ACC112 (cell line): ENCODE measurements around the gene RECQL5.
A peak's percentile ranks its signal among the peaks of the same experiment; 100 is the strongest.

Experiments used
- H2AFZ ChIP-seq: fragments of 200-600 bp; sonication (generic); one replicate; pipeline ENCODE4 v1.6.0; 2017; ENCODE audit warnings: antibody characterized with exemption, low read length; ENCODE audit not compliant: unreplicated experiment
- H3K27ac ChIP-seq: fragments of 200-600 bp; sonication (generic); 2 replicates; pipeline ENCODE4 v1.5.1; 2014; ENCODE audit warnings: low read depth, mild to moderate bottlenecking, antibody characterized with exemption, low read length, moderate library complexity
- H3K27me3 ChIP-seq: fragments of 200-600 bp; sonication (generic); 2 replicates; pipeline ENCODE4 v1.6.1; 2014; ENCODE audit warnings: mild to moderate bottlenecking, antibody characterized with exemption, low read length, moderate library complexity, mixed read lengths; ENCODE audit not compliant: insufficient read depth
- H3K36me3 ChIP-seq: fragments of 200-600 bp; sonication (generic); 2 replicates; pipeline ENCODE4 v1.6.1; 2016; ENCODE audit warnings: mild to moderate bottlenecking, antibody characterized with exemption, low read length, moderate library complexity, mixed read lengths; ENCODE audit not compliant: insufficient read depth
- H3K4me1 ChIP-seq: fragments of 200-600 bp; sonication (generic); one replicate; pipeline ENCODE4 v1.6.1; 2016; ENCODE audit warnings: low read length, mixed read lengths; ENCODE audit not compliant: insufficient read depth, unreplicated experiment, control insufficient read depth
- H3K4me3 ChIP-seq: fragments of 200-600 bp; sonication (generic); 2 replicates; pipeline ENCODE4 v1.5.1; 2014; ENCODE audit warnings: mild to moderate bottlenecking, low read depth, low read length
- H3K79me2 ChIP-seq: fragments of 200-600 bp; sonication (generic); one replicate; pipeline ENCODE4 v1.6.0; 2016; ENCODE audit warnings: low read length; ENCODE audit not compliant: control insufficient read depth, unreplicated experiment, insufficient read depth

The RECQL5 gene

DNA sequence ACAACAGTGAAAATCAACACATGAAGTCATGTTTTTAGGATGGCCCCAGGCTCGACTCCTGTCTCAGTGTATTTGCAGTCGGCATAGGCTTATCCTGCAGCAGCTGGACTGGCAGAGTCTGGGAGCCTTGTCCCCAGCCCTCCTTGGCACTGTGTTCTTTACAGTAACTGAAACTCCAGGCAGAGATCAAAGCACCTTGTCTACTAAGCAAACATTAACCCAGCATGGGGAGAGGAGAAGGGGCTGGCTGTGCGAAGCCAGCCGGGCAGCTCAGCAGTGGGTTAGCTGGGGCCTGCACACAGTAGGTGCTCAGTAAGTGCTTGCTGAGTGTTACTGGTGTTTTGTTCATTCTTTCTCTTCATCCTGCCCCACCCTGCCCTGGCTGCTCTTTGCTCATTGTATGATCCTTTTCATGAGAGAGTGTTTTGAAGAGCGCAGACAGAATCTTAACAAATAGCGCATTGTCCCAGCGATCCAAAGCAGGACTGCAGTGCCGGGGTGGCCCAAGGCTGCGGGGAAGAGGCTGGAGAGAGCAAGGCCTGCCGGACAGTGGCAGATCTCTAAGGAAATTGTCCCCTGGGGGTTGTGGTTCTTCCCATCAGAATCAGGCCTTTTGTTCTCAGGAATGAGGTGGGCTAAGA is 30.8 kb upstream of the RECQL5 start:
- H3K79me2 ChIP-seq, result peaks cover 18% of the 10 kb centered on the region
- H3K27ac ChIP-seq, result no peak overlapping the region
- no peaks in the 10 kb centered on the region for H3K27me3 ChIP-seq
- H3K4me1 ChIP-seq, result peaks cover 64% of the 10 kb centered on the region
- H3K36me3 ChIP-seq, result peaks cover 27% of the 10 kb centered on the region; the same call in 1 of the 2 replicates
- H3K4me3 ChIP-seq, result no peak overlapping the region
- no peak overlapping the region for H2AFZ ChIP-seq

DNA sequence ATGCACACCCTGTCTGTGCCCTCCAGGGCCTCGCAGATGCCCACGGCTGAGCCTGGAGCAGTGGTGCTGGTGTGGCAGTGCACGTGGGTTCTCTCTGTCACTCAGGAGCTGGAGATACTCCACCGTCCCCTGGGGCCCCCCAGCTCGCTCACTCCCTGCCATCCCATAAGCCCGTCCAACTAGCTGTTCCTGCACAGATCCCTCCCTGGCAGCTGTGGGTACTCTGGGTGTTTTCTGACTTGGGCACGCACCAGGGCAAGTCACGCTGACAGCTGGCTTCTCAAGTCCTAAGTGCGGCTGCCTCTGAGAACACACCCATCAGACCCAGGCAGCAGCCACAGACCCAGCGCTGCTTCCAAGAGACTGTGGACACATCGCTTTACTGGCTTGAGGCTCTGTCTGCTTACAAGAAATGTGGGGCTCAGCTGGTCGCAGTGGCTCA is 28.9 kb upstream of the RECQL5 start:
- H2AFZ ChIP-seq, result no peak overlapping the region
- no peaks in the 10 kb centered on the region for H3K27me3 ChIP-seq
- H3K36me3 ChIP-seq, result peaks cover 11% of the 10 kb centered on the region; the same call in 1 of the 2 replicates
- H3K4me1 ChIP-seq, result peaks cover 81% of the 10 kb centered on the region
- H3K79me2 ChIP-seq, result peaks cover 32% of the 10 kb centered on the region
- no peak overlapping the region for H3K27ac ChIP-seq
- no peak overlapping the region for H3K4me3 ChIP-seq

DNA sequence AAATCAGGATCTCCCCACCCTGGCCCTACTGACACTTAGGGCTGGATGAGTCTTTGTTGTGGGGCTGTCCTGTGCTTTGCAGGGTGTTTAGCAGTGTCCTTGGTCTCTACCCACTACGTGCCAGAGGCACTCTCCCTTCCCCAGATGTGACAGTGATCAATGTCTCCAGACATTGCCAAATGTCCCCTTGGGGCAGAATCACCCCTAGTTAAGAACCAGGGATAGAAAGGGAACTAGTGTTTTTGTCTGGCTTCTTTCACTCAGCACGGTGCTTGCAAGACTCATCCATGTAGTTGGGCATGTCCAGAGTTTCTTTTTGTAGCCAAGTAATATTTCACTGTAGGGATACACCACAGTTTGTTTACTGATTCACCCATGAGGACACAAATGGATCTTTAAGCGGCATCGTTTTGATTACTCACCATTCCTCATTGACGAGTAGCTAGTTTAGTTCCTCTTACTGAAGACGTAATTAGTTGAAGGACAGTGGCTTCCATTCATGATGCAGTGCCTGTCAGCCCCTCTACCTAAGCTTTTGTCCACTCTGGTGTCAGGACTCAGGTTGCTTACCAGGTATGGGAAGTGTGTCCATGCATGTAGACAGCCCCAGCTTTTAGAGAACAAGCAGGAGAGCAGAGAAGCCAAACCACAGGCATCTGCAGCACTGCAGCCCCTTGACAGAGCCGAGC is 28.3 kb upstream of the RECQL5 start:
- no peak overlapping the region for H3K27ac ChIP-seq
- peaks cover 81% of the 10 kb centered on the region for H3K4me1 ChIP-seq

DNA sequence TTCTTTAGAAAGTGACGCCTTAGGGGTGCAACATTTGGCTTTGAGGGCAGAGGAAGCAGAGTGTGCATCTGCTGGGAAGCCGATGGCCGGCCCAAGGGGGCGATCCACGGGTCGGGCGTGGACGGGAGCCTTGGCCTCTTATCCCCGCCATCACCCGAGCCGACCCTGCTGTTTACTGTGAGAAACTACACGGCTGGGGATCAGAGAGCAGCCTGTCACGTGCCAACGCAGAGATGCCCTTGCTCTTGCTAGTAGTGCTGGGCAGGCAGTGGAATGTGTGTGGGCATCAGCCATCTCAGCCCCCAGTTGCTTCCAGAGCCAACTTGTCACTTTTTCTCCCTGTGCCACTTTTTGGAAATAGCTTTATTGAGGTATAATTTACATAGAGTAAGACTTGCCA is 27.6 kb upstream of the RECQL5 start:
- peak overlapping the region; percentile 80 for H3K27ac ChIP-seq
- H3K36me3 ChIP-seq, result peaks cover 2% of the 10 kb centered on the region; the same call in 1 of the 2 replicates
- no peaks in the 10 kb centered on the region for H3K27me3 ChIP-seq
- H2AFZ ChIP-seq, result no peak overlapping the region
- H3K4me3 ChIP-seq, result no peak overlapping the region
- H3K4me1 ChIP-seq, result peaks cover 74% of the 10 kb centered on the region
- H3K79me2 ChIP-seq, result peaks cover 40% of the 10 kb centered on the region

More for the DNA sequence above, 28.3 kb upstream of the RECQL5 start:
- H3K36me3 ChIP-seq, result peaks cover 8% of the 10 kb centered on the region; the same call in 1 of the 2 replicates
- peaks cover 38% of the 10 kb centered on the region for H3K79me2 ChIP-seq
- H3K4me3 ChIP-seq, result no peak overlapping the region
- H2AFZ ChIP-seq, result no peak overlapping the region
- H3K27me3 ChIP-seq, result no peaks in the 10 kb centered on the region

DNA sequence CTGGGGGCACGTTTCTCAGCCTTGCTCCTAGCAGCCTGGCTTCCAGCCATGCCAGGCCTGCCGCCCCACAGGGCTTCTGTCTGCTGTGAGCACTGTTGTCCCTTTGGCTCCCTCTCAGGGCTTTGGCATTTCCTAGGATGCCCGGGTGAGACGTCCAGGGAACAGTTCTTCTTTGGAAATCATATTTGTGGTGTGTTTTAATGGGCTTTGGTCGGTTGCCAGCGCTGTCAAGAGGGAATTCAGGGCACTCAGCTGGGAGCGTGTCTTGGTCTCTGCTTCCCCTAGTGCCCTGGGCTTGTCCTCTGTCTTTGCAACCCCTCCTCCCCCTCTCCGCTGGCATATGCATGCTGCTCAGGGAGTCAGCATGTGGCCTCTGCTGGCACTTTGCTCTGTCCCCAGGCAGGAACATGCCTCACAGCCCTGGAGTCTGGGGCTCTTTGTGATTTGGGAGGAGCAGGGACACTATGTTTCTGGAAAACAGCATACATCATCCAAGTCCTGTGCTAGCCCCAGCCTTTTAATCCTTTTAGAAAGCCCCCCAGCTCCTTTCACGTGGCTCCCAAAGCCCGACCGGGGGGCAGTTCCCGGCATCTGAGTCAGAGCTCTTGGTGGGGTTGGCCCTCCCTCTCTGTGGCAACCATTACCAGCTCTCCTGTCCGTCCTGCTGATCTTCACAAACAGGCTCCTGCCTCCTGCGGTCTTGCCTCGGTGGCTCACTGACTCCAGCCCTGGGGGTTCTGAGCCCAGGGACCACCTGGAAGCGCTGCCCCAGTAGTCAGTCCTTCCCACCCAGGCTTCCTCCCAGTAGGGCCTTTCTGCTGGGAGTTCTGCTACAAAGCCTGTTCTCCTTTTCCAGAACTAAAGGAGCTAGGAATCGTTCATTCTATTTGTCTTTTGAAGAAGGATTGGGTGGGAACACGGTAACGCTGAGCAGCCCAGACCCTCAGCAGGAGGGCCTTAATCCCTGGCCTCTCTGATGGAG is 26.8 kb upstream of the RECQL5 start:
- Histone ChIP-seq H3K36me3 (peaks cover 2% of the 10 kb centered on the region; the same call in 1 of the 2 replicates), H3K4me1 (peaks cover 75% of the 10 kb centered on the region), H2AFZ (no peak overlapping the region), H3K27ac (peak overlapping the region; percentile 80), H3K27me3 (no peaks in the 10 kb centered on the region), H3K4me3 (no peak overlapping the region), H3K79me2 (peaks cover 44% of the 10 kb centered on the region)

DNA sequence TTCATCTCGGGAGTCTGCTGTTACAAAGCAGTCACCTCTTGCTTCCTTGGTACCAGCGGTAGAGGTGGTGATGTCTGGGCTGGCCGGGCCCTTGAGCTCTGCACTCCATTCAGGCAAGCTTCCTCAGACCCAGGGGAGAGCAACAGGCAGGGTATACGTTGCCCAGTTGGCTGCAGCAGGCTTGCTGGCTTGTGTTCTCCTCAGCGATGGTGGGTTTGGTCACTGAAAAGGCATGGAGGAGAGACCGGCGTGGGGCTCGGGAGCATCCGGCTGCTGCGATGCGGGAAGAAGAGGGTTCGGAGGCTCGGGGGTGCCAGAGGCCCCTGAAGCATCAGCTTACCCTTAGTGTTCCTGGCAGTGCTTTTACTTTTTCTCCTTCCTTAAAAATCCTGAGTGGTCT is 26.0 kb upstream of the RECQL5 start:
- Histone ChIP-seq H2AFZ (no peak overlapping the region), H3K79me2 (peaks cover 48% of the 10 kb centered on the region), H3K4me3 (no peak overlapping the region), H3K27ac (peak overlapping the region; percentile 80), H3K4me1 (peaks cover 75% of the 10 kb centered on the region), H3K36me3 (no peaks in the 10 kb centered on the region), H3K27me3 (no peaks in the 10 kb centered on the region)

DNA sequence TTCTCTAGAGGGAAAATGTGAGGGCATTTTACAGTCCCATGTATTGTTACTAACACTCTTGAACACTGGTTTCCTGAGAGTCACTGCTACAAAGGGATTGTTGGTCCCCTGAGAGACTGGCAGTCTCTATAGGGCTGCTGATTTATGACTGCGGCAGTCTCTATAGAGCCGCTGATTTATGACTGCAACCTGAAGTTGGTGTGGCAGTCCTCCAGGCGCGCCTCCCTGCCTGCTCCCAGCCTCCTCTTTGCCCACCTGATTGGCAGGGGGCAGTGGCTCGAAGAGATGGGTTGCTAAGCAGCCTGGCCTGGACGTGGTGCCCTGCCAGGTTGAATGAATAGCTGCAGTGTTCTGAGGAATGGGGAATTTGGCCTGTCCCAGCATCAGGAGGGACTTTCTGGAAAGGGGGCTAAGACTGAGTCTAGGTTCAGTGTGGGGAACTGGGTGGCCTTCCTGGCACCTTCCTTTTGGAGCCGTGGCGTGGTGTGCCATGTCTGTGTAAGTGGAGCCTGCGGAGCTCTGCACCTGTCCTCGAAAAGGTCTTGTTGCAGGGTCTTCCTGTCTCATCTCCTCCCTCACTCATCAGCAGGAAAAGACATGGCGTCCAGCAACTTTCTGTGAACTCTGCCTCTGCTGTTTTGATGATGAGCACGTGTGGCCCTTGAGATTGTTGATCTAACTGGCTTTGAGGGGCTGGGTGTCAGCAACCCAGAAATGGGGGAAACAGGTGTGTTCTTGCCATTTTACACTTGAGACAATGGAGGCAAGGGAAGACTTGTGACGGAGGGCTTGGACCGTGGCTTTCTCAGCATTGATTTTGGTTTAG is 25.1 kb upstream of the RECQL5 start:
- no peaks in the 10 kb centered on the region for H3K27me3 ChIP-seq
- H3K4me1 ChIP-seq, result peaks cover 77% of the 10 kb centered on the region
- H3K27ac ChIP-seq, result peak overlapping the region; percentile 80; the same call in 1 of the 2 replicates
- no peaks in the 10 kb centered on the region for H3K36me3 ChIP-seq
- H3K4me3 ChIP-seq, result no peak overlapping the region
- H3K79me2 ChIP-seq, result peaks cover 52% of the 10 kb centered on the region
- no peak overlapping the region for H2AFZ ChIP-seq

DNA sequence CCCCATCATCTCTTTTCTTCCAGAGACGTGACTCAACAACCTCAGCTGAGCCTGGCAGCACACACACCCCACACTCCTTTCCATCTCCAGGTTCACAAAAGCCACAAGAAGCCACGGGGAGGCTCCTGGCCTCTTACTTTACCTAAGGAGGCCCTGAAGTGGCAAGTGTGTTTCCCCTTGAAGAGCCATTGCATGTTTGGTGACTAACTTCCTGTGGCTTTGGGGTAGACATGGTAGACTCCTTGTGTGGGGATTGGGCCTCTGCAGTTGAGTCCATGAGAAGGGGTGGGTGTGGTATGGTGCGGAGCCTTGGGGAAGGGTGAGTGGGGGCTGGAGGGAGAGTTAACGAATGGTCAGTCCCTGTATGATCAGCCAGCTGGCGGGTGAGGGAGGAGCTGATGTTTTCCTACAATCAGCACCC is 24.4 kb upstream of the RECQL5 start:
- Histone ChIP-seq H3K27ac (peak overlapping the region; percentile 80; the same call in 1 of the 2 replicates), H2AFZ (no peak overlapping the region), H3K79me2 (peaks cover 58% of the 10 kb centered on the region), H3K4me3 (no peak overlapping the region), H3K4me1 (peaks cover 82% of the 10 kb centered on the region), H3K27me3 (no peaks in the 10 kb centered on the region), H3K36me3 (no peaks in the 10 kb centered on the region)

DNA sequence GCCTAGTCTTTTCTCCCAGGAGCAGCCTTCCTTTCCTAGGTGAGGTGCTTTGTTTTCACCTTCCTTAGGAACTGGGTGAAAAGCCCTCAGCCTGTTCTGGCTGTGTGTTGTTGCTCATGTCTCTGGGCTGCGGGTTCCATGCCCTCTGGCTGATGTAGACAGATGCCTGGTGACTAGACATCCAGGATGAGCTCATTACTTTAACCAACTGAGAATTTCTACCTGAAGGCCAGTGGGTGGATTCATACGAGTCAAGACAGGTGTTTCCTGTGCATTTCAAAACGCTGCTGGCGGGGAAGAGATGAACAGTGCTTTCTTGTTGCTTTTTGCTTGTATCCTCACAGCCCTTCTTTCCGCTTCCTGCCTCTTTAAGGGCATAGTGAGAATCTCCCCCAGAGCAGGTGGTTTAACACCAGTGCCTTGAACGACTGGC is 22.5 kb upstream of the RECQL5 start:
- no peaks in the 10 kb centered on the region for H3K27me3 ChIP-seq
- H3K36me3 ChIP-seq, result peaks cover 10% of the 10 kb centered on the region; the same call in 1 of the 2 replicates
- H2AFZ ChIP-seq, result no peak overlapping the region
- peaks cover 69% of the 10 kb centered on the region for H3K79me2 ChIP-seq
- no peak overlapping the region for H3K4me3 ChIP-seq
- H3K4me1 ChIP-seq, result peaks cover 83% of the 10 kb centered on the region
- no peak overlapping the region for H3K27ac ChIP-seq
